Brain microvascular endothelial cell (primary cell): Measurements from ENCODE around the gene PDE6B.

Experiments
- DNase-seq: peaks from one replicate; pipeline ENCODE4 v3.0.0-alpha.2; 2020
- H3K27ac ChIP-seq: fragments of 250-450 bp; sonication (Bioruptor Pico); 2 replicates; pipeline ENCODE4 v1.5.1; 2020; ENCODE audit warnings: mild to moderate bottlenecking, moderate library complexity
- H3K27me3 ChIP-seq: fragments of 250-450 bp; sonication (Bioruptor Pico); replicated peaks from 2 replicates; pipeline ENCODE4 v1.5.1; 2020; ENCODE audit warnings: mild to moderate bottlenecking
- H3K36me3 ChIP-seq: fragments of 250-450 bp; sonication (Bioruptor Pico); replicated peaks from 2 replicates; pipeline ENCODE4 v1.5.1; 2020; ENCODE audit warnings: mild to moderate bottlenecking
- H3K4me3 ChIP-seq: 2 replicates; pipeline ENCODE4 v1.5.1; 2011; ENCODE audit warnings: low read depth, mild to moderate bottlenecking, control low read depth, low read length, moderate library complexity
- CTCF ChIP-seq: IDR thresholded peaks from 2 replicates; pipeline ENCODE4 v1.5.1; 2011; ENCODE audit warnings: low read depth, mild to moderate bottlenecking, moderate library complexity, low read length, control low read depth, inconsistent platforms; ENCODE audit errors: missing control alignments
- in situ Hi-C: cut with HindIII; loops from 2 replicates; pipeline ENCODE4 v1.10.0; 2017; ENCODE audit warnings: low sequenced_read_pairs, low pct_ligation_motif_present

PDE6B gene

DNA sequence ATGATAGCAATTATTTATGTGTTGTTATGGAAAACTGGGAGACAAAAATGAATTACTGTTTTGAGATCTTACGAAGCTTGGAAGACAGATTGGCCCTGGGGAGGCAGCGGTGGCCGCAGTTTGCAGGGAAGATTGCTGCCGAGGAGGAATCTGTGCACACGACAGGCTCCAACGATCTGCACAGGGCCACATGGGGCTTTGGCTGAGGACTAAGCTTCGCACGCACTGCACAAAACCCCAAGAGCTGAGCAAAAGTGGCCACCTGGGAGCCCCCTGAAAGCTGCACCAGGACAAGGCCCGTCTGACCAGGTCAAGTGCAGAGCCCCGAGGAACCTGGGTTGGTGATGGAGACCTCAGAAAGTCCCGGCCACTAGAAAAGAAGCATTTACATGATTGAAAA is 5.2 kb upstream of the PDE6B start:
- in situ Hi-C loops = no loop called here
- no peaks in the 10 kb centered on the region for H3K27me3 ChIP-seq
- H3K27ac ChIP-seq = no peak overlapping the region
- no peaks in the 10 kb centered on the region for H3K36me3 ChIP-seq
- TF ChIP-seq CTCF = no peak
- no peak overlapping the region for H3K4me3 ChIP-seq
- DNase-seq = no peak

DNA sequence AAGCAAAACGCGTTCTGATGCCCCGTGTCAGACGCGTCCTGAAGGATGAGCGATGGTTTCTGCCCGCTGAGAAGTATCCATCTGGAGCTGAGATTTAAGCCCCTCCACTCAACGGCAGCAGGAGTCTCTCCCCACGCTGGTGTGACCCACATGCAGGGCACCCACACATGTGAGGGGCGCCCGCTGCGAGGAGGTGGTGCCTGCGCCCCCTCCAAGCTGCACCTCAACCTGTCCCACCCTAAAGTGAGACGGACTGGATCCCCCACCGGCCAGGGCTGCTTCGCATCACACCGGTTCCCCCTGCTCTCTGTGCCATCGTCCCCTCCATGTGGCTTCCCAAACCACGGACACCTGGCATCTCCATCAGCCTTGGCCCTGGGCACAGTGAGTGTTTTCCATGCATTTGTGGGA is 4.5 kb upstream of the PDE6B start:
- no peak overlapping the region for H3K4me3 ChIP-seq
- no peaks in the 10 kb centered on the region for H3K27me3 ChIP-seq
- no peaks in the 10 kb centered on the region for H3K36me3 ChIP-seq
- in situ Hi-C loops = no loop called here
- no peak for DNase-seq
- H3K27ac ChIP-seq = no peak overlapping the region
- TF ChIP-seq CTCF = no peak

- in situ Hi-C loops = no loop called here
- H3K27me3 ChIP-seq = no peaks in the 10 kb centered on the region
- DNase-seq = no peak
- no peak for TF ChIP-seq CTCF
- no peaks in the 10 kb centered on the region for H3K36me3 ChIP-seq
- H3K4me3 ChIP-seq = no peak overlapping the region
- H3K27ac ChIP-seq = no peak overlapping the region
Observed at GRCh38 chr4:621296-622070, 3.9 kb upstream of the PDE6B start.

DNA sequence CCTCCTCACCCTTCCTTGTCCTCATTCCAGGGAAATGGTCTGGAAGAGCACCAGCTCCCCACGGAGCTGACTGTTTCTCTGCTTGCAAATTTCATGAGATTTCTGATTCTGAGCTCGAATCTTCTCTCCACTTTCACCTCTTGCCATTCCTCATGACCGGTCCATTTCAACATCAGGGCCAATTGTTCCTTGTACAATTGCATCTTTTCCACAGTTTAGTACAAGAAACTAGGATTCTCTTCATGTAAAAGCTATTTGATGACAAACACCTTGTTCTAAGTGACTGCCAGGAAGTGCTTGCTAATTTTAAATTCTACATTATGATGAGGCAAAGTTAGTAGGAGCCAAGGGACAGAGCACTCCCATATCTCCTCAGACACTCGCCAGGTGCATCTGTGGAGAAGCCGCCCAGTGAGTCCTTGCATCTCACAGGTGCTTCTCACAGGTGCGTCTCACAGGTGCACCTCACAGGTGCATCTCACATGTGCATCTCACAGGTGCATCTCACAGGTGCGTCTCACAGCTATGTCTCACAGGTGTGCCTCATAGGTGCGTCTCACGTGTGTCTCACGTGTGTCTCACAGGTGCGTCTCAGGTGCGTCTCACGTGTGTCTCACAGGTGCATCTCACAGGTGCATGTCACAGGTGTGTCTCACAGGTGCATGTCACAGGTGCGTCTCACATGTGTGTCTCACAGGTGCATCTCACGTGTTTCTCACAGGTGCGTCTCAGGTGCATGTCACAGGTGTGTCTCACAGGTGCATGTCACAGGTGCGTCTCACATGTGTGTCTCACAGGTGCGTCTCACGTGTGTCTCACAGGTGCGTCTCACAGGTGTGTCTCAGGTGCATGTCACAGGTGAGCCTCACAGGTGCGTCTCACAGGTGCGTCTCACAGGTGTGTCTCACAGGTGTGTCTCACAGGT is 3.0 kb upstream of the PDE6B start:
- Histone ChIP-seq H3K4me3 (no peak overlapping the region), H3K27ac (no peak overlapping the region), H3K36me3 (no peaks in the 10 kb centered on the region), H3K27me3 (no peaks in the 10 kb centered on the region)
- no peak for DNase-seq
- TF ChIP-seq CTCF = no peak
- in situ Hi-C loops = no loop called here

- H3K27ac ChIP-seq = no peak overlapping the region
- no peak for DNase-seq
- no peak for TF ChIP-seq CTCF
- in situ Hi-C loops = no loop called here
- H3K4me3 ChIP-seq = no peak overlapping the region
- no peaks in the 10 kb centered on the region for H3K36me3 ChIP-seq
- no peaks in the 10 kb centered on the region for H3K27me3 ChIP-seq
Observed at GRCh38 chr4:622996-623913, 2.1 kb upstream of the PDE6B start.
